Vagina (tissue), 2 donors: ENCODE measurements around the gene FGA.

Experiments
- POLR2A ChIP-seq, 2 donors: fragments of 450-650 bp; IDR thresholded peaks; one replicate each; pipeline ENCODE4 v1.6.1; 2017; ENCODE audit warnings: antibody characterized with exemption in 2 of 2, mild to moderate bottlenecking in 2 of 2, moderate library complexity in 2 of 2
- POLR2AphosphoS5 ChIP-seq, 2 donors: sonication (generic); formaldehyde crosslinking; IDR thresholded peaks; one replicate each; pipeline ENCODE4 v1.9.0; 2017; ENCODE audit warnings: antibody characterized with exemption in 2 of 2, mild to moderate bottlenecking in 2 of 2, low read depth in 1 of 2; ENCODE audit not compliant: insufficient read depth in 1 of 2
- TF ChIP-seq, protein P1 (sequence below), 3 experiments: fragments of 450-650 bp in 2 of 3; fragments of 200-600 bp in 1 of 3; sonication (generic) in 1 of 3; IDR thresholded peaks; one replicate each; pipeline ENCODE4 v1.5.1; 2017 to 2019; ENCODE audit warnings: antibody characterized with exemption in 3 of 3, mild to moderate bottlenecking in 2 of 3, moderate library complexity in 2 of 3

DNA sequence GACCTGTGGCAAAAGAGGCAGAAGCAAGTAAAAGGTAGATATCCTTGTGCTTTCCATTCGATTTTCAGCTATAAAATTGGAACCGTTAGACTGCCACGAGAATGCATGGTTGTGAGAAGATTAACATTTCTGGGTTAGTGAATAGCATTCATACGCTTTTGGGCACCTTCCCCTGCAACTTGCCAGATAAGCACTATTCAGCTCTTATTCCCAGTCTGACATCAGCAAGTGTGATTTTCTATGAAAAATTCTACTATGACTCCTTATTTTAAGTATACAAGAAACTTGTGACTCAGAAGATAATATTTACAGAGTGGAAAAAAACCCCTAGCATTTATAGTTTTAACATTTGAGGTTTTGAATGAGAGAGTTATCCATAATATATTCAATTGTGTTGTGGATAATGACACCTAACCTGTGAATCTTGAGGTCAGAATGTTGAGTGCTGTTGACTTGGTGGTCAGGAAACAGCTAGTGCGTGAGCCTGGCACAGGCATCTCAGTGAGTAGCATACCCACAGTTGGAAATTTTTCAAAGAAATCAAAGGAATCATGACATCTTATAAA lies 23.8 kb downstream of the FGA start:
- TF ChIP-seq, protein P1, sequence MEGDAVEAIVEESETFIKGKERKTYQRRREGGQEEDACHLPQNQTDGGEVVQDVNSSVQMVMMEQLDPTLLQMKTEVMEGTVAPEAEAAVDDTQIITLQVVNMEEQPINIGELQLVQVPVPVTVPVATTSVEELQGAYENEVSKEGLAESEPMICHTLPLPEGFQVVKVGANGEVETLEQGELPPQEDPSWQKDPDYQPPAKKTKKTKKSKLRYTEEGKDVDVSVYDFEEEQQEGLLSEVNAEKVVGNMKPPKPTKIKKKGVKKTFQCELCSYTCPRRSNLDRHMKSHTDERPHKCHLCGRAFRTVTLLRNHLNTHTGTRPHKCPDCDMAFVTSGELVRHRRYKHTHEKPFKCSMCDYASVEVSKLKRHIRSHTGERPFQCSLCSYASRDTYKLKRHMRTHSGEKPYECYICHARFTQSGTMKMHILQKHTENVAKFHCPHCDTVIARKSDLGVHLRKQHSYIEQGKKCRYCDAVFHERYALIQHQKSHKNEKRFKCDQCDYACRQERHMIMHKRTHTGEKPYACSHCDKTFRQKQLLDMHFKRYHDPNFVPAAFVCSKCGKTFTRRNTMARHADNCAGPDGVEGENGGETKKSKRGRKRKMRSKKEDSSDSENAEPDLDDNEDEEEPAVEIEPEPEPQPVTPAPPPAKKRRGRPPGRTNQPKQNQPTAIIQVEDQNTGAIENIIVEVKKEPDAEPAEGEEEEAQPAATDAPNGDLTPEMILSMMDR (IDR thresholded peaks at IDR 0.05), result no peak
- no peak for TF ChIP-seq POLR2A (IDR thresholded peaks at IDR 0.05)
- no peak for TF ChIP-seq POLR2AphosphoS5 (IDR thresholded peaks at IDR 0.05; ENCODE audit: insufficient read depth in 1 of 2, low read depth in 1 of 2)
